Astrocyte (in vitro differentiated cells and primary cell): ENCODE data around the gene CTRB1.

Experiments used
- CTCF ChIP-seq: IDR thresholded peaks from 2 replicates; pipeline ENCODE4 v1.5.1; 2011; ENCODE audit warnings: low read depth, mild to moderate bottlenecking, inconsistent platforms, low read length, moderate library complexity; ENCODE audit not compliant: insufficient read depth
- EZH2 ChIP-seq: IDR thresholded peaks from 2 replicates; pipeline ENCODE4 v1.6.1; 2012; ENCODE audit warnings: mild to moderate bottlenecking, low read length, inconsistent platforms; ENCODE audit not compliant: insufficient read depth

- TF ChIP-seq EZH2 (no peak), CTCF (no peak)
These were observed 29.8 kb upstream of the CTRB1 start for GRCh38 chr16:75188832-75189477.
